EH (cell line): Measurements from ENCODE around the gene UBN2.

ENCODE experiments used
- DNase-seq: peaks from one replicate; pipeline ENCODE4 v3.0.0-alpha.2; 2015; ENCODE audit warnings: low read depth

Gene UBN2

DNA sequence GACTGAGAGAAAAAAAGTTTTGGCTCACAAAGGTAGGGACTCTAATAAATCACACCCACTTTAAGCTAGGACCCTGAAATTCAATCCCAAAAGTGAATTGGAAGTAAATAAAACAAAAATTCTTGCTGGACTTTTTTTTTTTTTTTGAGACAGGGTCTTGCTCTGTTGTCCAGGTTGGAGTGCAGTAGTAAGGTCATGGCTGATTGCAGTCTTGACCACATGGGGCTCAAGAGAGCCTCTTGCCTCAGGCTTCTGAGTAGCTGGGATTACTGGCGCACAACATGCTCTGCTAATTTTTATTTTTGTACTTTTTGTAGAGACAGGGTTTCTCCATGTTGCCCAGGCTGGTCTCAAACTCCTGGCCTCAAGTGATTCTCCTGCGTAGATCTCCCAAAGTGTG is 123.7 kb downstream of the UBN2 start:
- no peak for DNase-seq

GRCh38 chr7:139355320-139355719 is 124.3 kb downstream of the UBN2 start:
- no peak for DNase-seq
